ENCODE data around the gene DCP1B.

Gene DCP1B

GRCh38 chr12:1965916-1966315 is 38.3 kb downstream of the DCP1B start:
- no peak for TF ChIP-seq CTCF (IDR thresholded peaks at IDR 0.05; ENCODE audit: insufficient read depth, low read depth, low read length, missing control alignments)
- no peak overlapping the region for H3K4me3 ChIP-seq (ENCODE audit: low read depth, low read length)
- DNase-seq (ENCODE audit: low read depth) = no peak

- H3K4me3 ChIP-seq (ENCODE audit: low read depth, low read length) = no peak overlapping the region
- TF ChIP-seq CTCF (IDR thresholded peaks at IDR 0.05; ENCODE audit: insufficient read depth, low read depth, low read length, missing control alignments) = no peak
Observed at GRCh38 chr12:1962051-1963020, 41.9 kb downstream of the DCP1B start.

GRCh38 chr12:1956716-1957115 is 47.5 kb downstream of the DCP1B start:
- no peak overlapping the region for H3K4me3 ChIP-seq (ENCODE audit: low read depth, low read length)
- TF ChIP-seq CTCF (IDR thresholded peaks at IDR 0.05; ENCODE audit: insufficient read depth, low read depth, low read length, missing control alignments) = no peak
- DNase-seq (ENCODE audit: low read depth) = no peak

More at GRCh38 chr12:1962051-1963020, 41.9 kb downstream of the DCP1B start:
- no peak for DNase-seq (ENCODE audit: low read depth)

- no peak for DNase-seq (ENCODE audit: low read depth)
- no peak for TF ChIP-seq CTCF (IDR thresholded peaks at IDR 0.05; ENCODE audit: insufficient read depth, low read depth, low read length, missing control alignments)
- H3K4me3 ChIP-seq (ENCODE audit: low read depth, low read length) = no peak overlapping the region
Observed at GRCh38 chr12:1949771-1950470, 54.3 kb downstream of the DCP1B start.

- no peak for TF ChIP-seq CTCF (IDR thresholded peaks at IDR 0.05; ENCODE audit: insufficient read depth, low read depth, low read length, missing control alignments)
- H3K4me3 ChIP-seq (ENCODE audit: low read depth, low read length) = no peak overlapping the region
- DNase-seq (ENCODE audit: low read depth) = no peak
Observed at GRCh38 chr12:1948883-1949282, 55.4 kb downstream of the DCP1B start.

- H3K4me3 ChIP-seq (ENCODE audit: low read depth, low read length) = no peak overlapping the region
- no peak for TF ChIP-seq CTCF (IDR thresholded peaks at IDR 0.05; ENCODE audit: insufficient read depth, low read depth, low read length, missing control alignments)
- DNase-seq (ENCODE audit: low read depth) = no peak
Observed at GRCh38 chr12:1947081-1947480, 57.2 kb downstream of the DCP1B start.

Data from GM12865 (cell line).